ENCODE results near the gene RPE. TPM values are rescaled to one million over a fixed set of nuclear protein-coding genes. Genes with fewer than 3 reads are reported as not detected.

The RPE gene
- polyA plus RNA-seq, 3 donors: 9.8 to 24.4 (median 19.6) TPM

DNA sequence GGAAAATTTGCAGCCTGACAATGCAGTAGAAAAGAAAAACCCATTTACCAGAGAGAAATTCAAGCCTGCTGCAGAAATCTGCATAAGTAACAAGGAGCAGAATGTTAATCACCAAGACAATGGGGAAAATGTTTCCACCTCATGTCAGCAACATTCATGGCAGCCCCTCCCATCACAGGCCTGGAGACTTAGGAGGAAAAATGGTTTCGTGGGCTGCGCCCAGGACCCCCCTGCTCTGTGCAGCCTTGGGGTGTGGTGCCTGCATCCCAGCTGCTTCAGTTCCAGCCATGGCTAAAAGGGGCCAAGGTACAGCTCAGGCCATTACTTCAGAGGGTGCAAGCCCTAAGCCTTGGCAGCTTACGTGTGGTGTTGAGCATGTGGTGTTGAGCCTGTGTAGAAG lies 53.4 kb downstream of the RPE start:
- 95 to 100% (median 96%) methylated on average over 3 of the region's 3 CpGs for WGBS, 3 donors
- H3K27ac ChIP-seq (ENCODE audit: low read depth, low read length): no peak overlapping the region

DNA sequence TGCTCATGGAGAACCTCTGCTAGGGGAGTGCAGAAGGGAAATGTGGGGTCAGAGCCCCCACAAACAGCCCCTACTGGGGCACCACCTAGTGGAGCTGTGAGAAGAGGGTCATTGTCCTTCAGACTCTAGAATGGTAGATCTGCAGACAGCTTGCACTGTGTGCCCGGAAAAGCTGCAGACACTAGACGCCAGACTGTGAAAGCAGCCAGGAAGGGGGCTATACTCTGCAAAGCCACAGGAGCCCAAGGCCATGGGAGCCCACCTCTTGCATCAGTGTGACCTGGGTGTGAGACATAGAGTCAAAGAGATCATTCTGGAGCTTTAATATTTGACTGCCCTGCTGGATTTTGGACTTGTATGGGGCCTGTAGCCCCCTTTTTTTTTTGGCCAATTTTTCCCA lies 60.9 kb downstream of the RPE start:
- WGBS, 3 donors: 92 to 100% (median 95%) methylated on average over 2 of the region's 2 CpGs
- H3K27ac ChIP-seq (ENCODE audit: low read depth, low read length): no peak overlapping the region

Other genes with a start within 250 kb of the RPE start
- gene UNC80, start 230.8 kb upstream of the RPE start, polyA plus RNA-seq: under 1 TPM in 2 of 3 donors, not detected in 1; 0.01 to 0.41 TPM
- gene KANSL1L, start 168.8 kb downstream of the RPE start, polyA plus RNA-seq: 1 to 10 TPM; 5.3 to 7.1 (median 6.2) TPM
- 10 to 100 TPM in 2 of 3 donors, 1 to 10 TPM in 1; 6.5 to 19.1 (median 15.0) TPM for gene ACADL, start 222.8 kb downstream of the RPE start, polyA plus RNA-seq

Measured in adipose tissue (tissue), 3 donors.